ENCODE results near the gene SLC38A8.

DNA sequence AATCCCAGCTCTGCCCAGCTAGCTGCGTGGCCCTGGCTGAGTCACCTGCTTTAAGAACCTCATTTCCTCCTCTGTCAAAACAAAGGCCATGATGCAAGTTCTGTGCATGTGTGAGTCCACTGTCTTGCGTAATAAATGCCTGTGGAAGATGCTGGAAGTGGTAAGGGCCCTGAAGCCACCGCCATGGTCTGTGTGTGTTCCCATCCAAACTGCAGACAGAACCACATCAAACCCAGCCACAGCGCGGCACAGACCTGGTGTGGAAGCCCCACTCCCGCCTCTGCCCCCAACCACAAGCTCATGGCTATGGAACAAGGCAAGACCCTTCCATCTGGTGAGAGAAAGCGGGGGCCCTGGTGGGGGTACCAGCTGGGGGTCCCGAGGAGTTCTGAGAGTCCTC lies 48.5 kb downstream of the SLC38A8 start:
- no peak for TF ChIP-seq EZH2 (IDR thresholded peaks at IDR 0.05)
- no peak for TF ChIP-seq POLR2AphosphoS5 (IDR thresholded peaks at IDR 0.05; ENCODE audit: borderline replicate concordance, low read depth, low read length)
- TF ChIP-seq FOXP2 (optimal IDR thresholded peaks at IDR 0.05; ENCODE audit: control extremely low read depth, extremely low read length, insufficient read depth): no peak
